ENCODE measurements around the gene KIF26B.

GRCh38 chr1:245458761-245459174 lies 304.0 kb downstream of the KIF26B start:
- no peak for TF ChIP-seq EZH2 (IDR thresholded peaks at IDR 0.05; ENCODE audit: insufficient read depth, poor library complexity, severe bottlenecking)
- no peak for TF ChIP-seq EZH2phosphoT487 (IDR thresholded peaks at IDR 0.05; ENCODE audit: insufficient read depth, low read depth)

Data from GM23248 (cell line).